Fibroblast of lung (primary cell): ENCODE results near the gene JAG1. TPM values are rescaled to one million over a fixed set of nuclear protein-coding genes. Genes with fewer than 3 reads are reported as not detected.
A peak's percentile ranks its signal among the peaks of the same experiment; 100 is the strongest.

ENCODE experiments used
- DNase-seq, 2 donors: peaks; one replicate each; pipeline versions ENCODE4 v3.0.0 to v3.0.0-alpha.2; 2010; ENCODE audit warnings: low read depth in 2 of 2
- H2AFZ ChIP-seq: 2 replicates; pipeline ENCODE4 v1.5.1; 2012; ENCODE audit warnings: low read length, control low read depth, inconsistent platforms
- H3K27ac ChIP-seq: 2 replicates; pipeline ENCODE4 v1.5.1; 2011; ENCODE audit warnings: low read length, control low read depth; ENCODE audit not compliant: insufficient read depth
- H3K27me3 ChIP-seq: 2 replicates; pipeline ENCODE4 v1.5.1; 2011; ENCODE audit warnings: mild to moderate bottlenecking, low read length; ENCODE audit not compliant: control insufficient read depth, insufficient read depth
- H3K36me3 ChIP-seq: 2 replicates; pipeline ENCODE4 v1.5.1; 2011; ENCODE audit warnings: low read length; ENCODE audit not compliant: control insufficient read depth, insufficient read depth
- H3K4me1 ChIP-seq: 2 replicates; pipeline ENCODE4 v1.5.1; 2011; ENCODE audit warnings: low read length; ENCODE audit not compliant: control insufficient read depth, insufficient read depth; ENCODE audit errors: extremely low read depth
- H3K4me2 ChIP-seq: 2 replicates; pipeline ENCODE4 v1.5.1; 2011; ENCODE audit warnings: low read length, control low read depth; ENCODE audit not compliant: insufficient read depth; ENCODE audit errors: extremely low read depth
- H3K4me3 ChIP-seq, 4 experiments: fragments of 200-600 bp in 1 of 4; sonication (generic) in 1 of 4; replicated peaks in 1 of 4; 2 replicates each; pipeline ENCODE4 v1.5.1; 2011 to 2016; ENCODE audit warnings: low read length in 4 of 4, low read depth in 3 of 4, mild to moderate bottlenecking in 3 of 4, control low read depth in 2 of 4, inconsistent platforms in 1 of 4, mixed read lengths in 1 of 4; ENCODE audit not compliant: insufficient read depth in 1 of 4; ENCODE audit errors: control extremely low read depth in 1 of 4
- H3K79me2 ChIP-seq: 2 replicates; pipeline ENCODE4 v1.5.1; 2012; ENCODE audit warnings: mild to moderate bottlenecking, low read length, inconsistent platforms; ENCODE audit not compliant: control insufficient read depth, insufficient read depth
- H3K9ac ChIP-seq: 2 replicates; pipeline ENCODE4 v1.5.1; 2011; ENCODE audit warnings: mild to moderate bottlenecking, low read length, control low read depth; ENCODE audit not compliant: insufficient read depth
- H3K9me3 ChIP-seq: 2 replicates; pipeline ENCODE4 v1.5.1; 2012; ENCODE audit warnings: low read depth, low read length; ENCODE audit not compliant: control insufficient read depth, insufficient read depth
- H4K20me1 ChIP-seq: 2 replicates; pipeline ENCODE4 v1.5.1; 2011; ENCODE audit warnings: low read length; ENCODE audit not compliant: control insufficient read depth, insufficient read depth; ENCODE audit errors: extremely low read depth
- CTCF ChIP-seq, 2 donors: IDR thresholded peaks in 1 of 2; conservative IDR thresholded peaks in 1 of 2; 1 replicate in 1 of 2; 2 replicates in 1 of 2; pipeline ENCODE4 v1.5.1; 2011 to 2012; ENCODE audit warnings: low read length in 2 of 2, control low read depth in 1 of 2, inconsistent platforms in 1 of 2, low read depth in 1 of 2, mild to moderate bottlenecking in 1 of 2
- EZH2 ChIP-seq: IDR thresholded peaks from 2 replicates; pipeline ENCODE4 v1.5.1; 2012; ENCODE audit warnings: low read length, control low read depth, mild to moderate bottlenecking; ENCODE audit errors: missing control alignments
- polyA plus RNA-seq, 2 donors: library from polyadenylated mRNA; depleted of rRNA in 1 of 2; stranded (reverse) in 1 of 2; unstranded in 1 of 2; fragments of >200 nt; gene quantifications; 2 replicates each; pipeline ENCODE4 v1.2.1, GENCODE V29; 2011 to 2012; ENCODE audit warnings: missing spikeins in 1 of 2
- total RNA-seq: library from RNA; depleted of rRNA; stranded (reverse); fragments of >200 nt; gene quantifications from 2 replicates; pipeline ENCODE4 v1.2.1, GENCODE V29; 2014

Gene JAG1
- total and polyA plus RNA-seq, 2 donors (not counting 1 experiment from before 2014, with no cell fraction given) = 16.3 to 57.3 TPM

- TF ChIP-seq EZH2 (no peak), CTCF (conservative IDR thresholded peaks at IDR 0.05 in 1 of 2, IDR thresholded peaks at IDR 0.05 in 1 of 2; ENCODE audit: low read depth in 1 of 2, low read length in 2 of 2) (no peak)
- H2AFZ ChIP-seq = no peak overlapping the region
- peaks cover 2% of the 10 kb centered on the region for H3K36me3 ChIP-seq
- peaks cover 17% of the 10 kb centered on the region for H3K4me1 ChIP-seq
- H3K9me3 ChIP-seq = no peaks in the 10 kb centered on the region
- H3K27ac ChIP-seq = no peak overlapping the region
- no peaks in the 10 kb centered on the region for H4K20me1 ChIP-seq
- no peak overlapping the region for H3K4me3 ChIP-seq
- H3K9ac ChIP-seq = no peak overlapping the region
- H3K79me2 ChIP-seq = no peaks in the 10 kb centered on the region
- DNase-seq = no peak
- no peaks in the 10 kb centered on the region for H3K27me3 ChIP-seq
- H3K4me2 ChIP-seq = no peak overlapping the region
These were observed 16.3 kb downstream of the JAG1 start for GRCh38 chr20:10657453-10657852.

GRCh38 chr20:10655720-10656669 is 17.8 kb downstream of the JAG1 start:
- DNase-seq = no peak
- H2AFZ ChIP-seq = no peak overlapping the region
- H3K9me3 ChIP-seq = no peaks in the 10 kb centered on the region
- H3K4me2 ChIP-seq = no peak overlapping the region
- no peaks in the 10 kb centered on the region for H4K20me1 ChIP-seq
- no peaks in the 10 kb centered on the region for H3K27me3 ChIP-seq
- no peak overlapping the region for H3K27ac ChIP-seq
- peaks cover 23% of the 10 kb centered on the region for H3K4me1 ChIP-seq
- H3K4me3 ChIP-seq = no peak overlapping the region
- H3K79me2 ChIP-seq = no peaks in the 10 kb centered on the region
- TF ChIP-seq EZH2 = no peak
- TF ChIP-seq CTCF (conservative IDR thresholded peaks at IDR 0.05 in 1 of 2, IDR thresholded peaks at IDR 0.05 in 1 of 2; ENCODE audit: low read depth in 1 of 2, low read length in 2 of 2) = no peak
- no peak overlapping the region for H3K9ac ChIP-seq
- peaks cover 3% of the 10 kb centered on the region for H3K36me3 ChIP-seq

- no peak overlapping the region for H2AFZ ChIP-seq
- no peak overlapping the region for H3K4me3 ChIP-seq
- TF ChIP-seq CTCF (conservative IDR thresholded peaks at IDR 0.05 in 1 of 2, IDR thresholded peaks at IDR 0.05 in 1 of 2; ENCODE audit: low read depth in 1 of 2, low read length in 2 of 2) (no peak), EZH2 (no peak)
- no peaks in the 10 kb centered on the region for H3K9me3 ChIP-seq
- H3K4me2 ChIP-seq = peak overlapping the region; percentile 36
- no peaks in the 10 kb centered on the region for H4K20me1 ChIP-seq
- DNase-seq = no peak
- H3K79me2 ChIP-seq = no peaks in the 10 kb centered on the region
- H3K9ac ChIP-seq = no peak overlapping the region
- H3K4me1 ChIP-seq = peaks cover 23% of the 10 kb centered on the region
- H3K27me3 ChIP-seq = no peaks in the 10 kb centered on the region
- peaks cover 5% of the 10 kb centered on the region for H3K36me3 ChIP-seq
- H3K27ac ChIP-seq = no peak overlapping the region
These were observed 19.2 kb downstream of the JAG1 start for GRCh38 chr20:10654630-10655029.
